ENCODE data around the gene FHAD1. TPM values are rescaled to one million over a fixed set of nuclear protein-coding genes. Genes with fewer than 3 reads are reported as not detected.
A peak's percentile ranks its signal among the peaks of the same experiment; 100 is the strongest.

The FHAD1 gene
- total RNA-seq, 6 donors from 2014 or later, result 2.0 to 45.8 (median 12.5) TPM

GRCh38 chr1:15287035-15287979 lies 40.3 kb downstream of the FHAD1 start:
- Histone ChIP-seq H3K27ac (no peak overlapping the region), H3K9me3 (no peaks in the 10 kb centered on the region), H3K36me3 (no peaks in the 10 kb centered on the region), H3K27me3 (no peaks in the 10 kb centered on the region), H3K4me3 (no peak overlapping the region), H3K4me1 (peaks cover 0 to 8% (median 0%) of the 10 kb centered on the region in 4 donors)
- WGBS, 2 donors, result 68 to 70% methylated on average over 9 of the region's 9 CpGs
- peak in 1 of 2 donors; percentile 41 for DNase-seq
- TF ChIP-seq POLR2A (IDR thresholded peaks at IDR 0.05), result no peak
- no peak for TF ChIP-seq CTCF (IDR thresholded peaks at IDR 0.05)
- TF ChIP-seq POLR2AphosphoS5 (IDR thresholded peaks at IDR 0.05), result no peak
- TF ChIP-seq EP300 (IDR thresholded peaks at IDR 0.05), result no peak
- ATAC-seq (ENCODE audit: low FRiP score in 2 of 2), result no peak

- H3K36me3 ChIP-seq, result no peaks in the 10 kb centered on the region
- no peak overlapping the region for H3K27ac ChIP-seq
- 71 to 82% methylated on average over 9 to 10 of the region's 10 CpGs for WGBS, 2 donors
- no peak overlapping the region for H3K4me3 ChIP-seq
- ATAC-seq (ENCODE audit: low FRiP score in 2 of 2), result no peak
- H3K9me3 ChIP-seq, result no peaks in the 10 kb centered on the region
- TF ChIP-seq POLR2AphosphoS5 (IDR thresholded peaks at IDR 0.05), result no peak
- TF ChIP-seq CTCF (IDR thresholded peaks at IDR 0.05), result no peak
- TF ChIP-seq POLR2A (IDR thresholded peaks at IDR 0.05), result no peak
- TF ChIP-seq EP300 (IDR thresholded peaks at IDR 0.05), result no peak
- H3K4me1 ChIP-seq, result peaks cover 0 to 8% (median 0%) of the 10 kb centered on the region in 4 donors
- no peak for DNase-seq
- H3K27me3 ChIP-seq, result no peaks in the 10 kb centered on the region
These were observed 41.3 kb downstream of the FHAD1 start for GRCh38 chr1:15288173-15288926.

- DNase-seq (peak in 1 of 2 donors; percentile 73), ATAC-seq (ENCODE audit: low FRiP score in 2 of 2) (no peak)
- H3K36me3 ChIP-seq, result no peaks in the 10 kb centered on the region
- no peaks in the 10 kb centered on the region for H3K9me3 ChIP-seq
- H3K4me1 ChIP-seq, result peaks cover 0 to 8% (median 0%) of the 10 kb centered on the region in 4 donors
- TF ChIP-seq CTCF (IDR thresholded peaks at IDR 0.05) (no peak), EP300 (IDR thresholded peaks at IDR 0.05) (no peak), POLR2AphosphoS5 (IDR thresholded peaks at IDR 0.05) (no peak), POLR2A (IDR thresholded peaks at IDR 0.05) (no peak)
- no peaks in the 10 kb centered on the region for H3K27me3 ChIP-seq
- no peak overlapping the region for H3K27ac ChIP-seq
- no peak overlapping the region for H3K4me3 ChIP-seq
- 87 to 95% methylated on average over 9 to 14 of the region's 14 CpGs for WGBS, 2 donors
These were observed 42.2 kb downstream of the FHAD1 start for GRCh38 chr1:15289251-15289651.

GRCh38 chr1:15290382-15290781 lies 43.4 kb downstream of the FHAD1 start:
- DNase-seq (no peak), ATAC-seq (ENCODE audit: low FRiP score in 2 of 2) (no peak)
- Histone ChIP-seq H3K4me3 (no peak overlapping the region), H3K27ac (no peak overlapping the region), H3K27me3 (no peaks in the 10 kb centered on the region), H3K9me3 (no peaks in the 10 kb centered on the region), H3K4me1 (peaks cover 0 to under 1% (median 0%) of the 10 kb centered on the region in 4 donors), H3K36me3 (no peaks in the 10 kb centered on the region)
- TF ChIP-seq POLR2A (IDR thresholded peaks at IDR 0.05), result no peak
- TF ChIP-seq EP300 (IDR thresholded peaks at IDR 0.05), result no peak
- TF ChIP-seq CTCF (IDR thresholded peaks at IDR 0.05), result no peak
- TF ChIP-seq POLR2AphosphoS5 (IDR thresholded peaks at IDR 0.05), result no peak
- WGBS, 2 donors, result 85 to 90% methylated on average over 9 of the region's 9 CpGs

Measured in upper lobe of left lung (tissue), 6 donors.